GM21515 (cell line): ENCODE results near the gene COL10A1.

Experiments used
- ATAC-seq: cut with Tn5 transposase; IDR thresholded peaks from one replicate; pipeline ENCODE4 v1.9.1; 2021; ENCODE audit not compliant: unreplicated experiment

COL10A1 gene

DNA sequence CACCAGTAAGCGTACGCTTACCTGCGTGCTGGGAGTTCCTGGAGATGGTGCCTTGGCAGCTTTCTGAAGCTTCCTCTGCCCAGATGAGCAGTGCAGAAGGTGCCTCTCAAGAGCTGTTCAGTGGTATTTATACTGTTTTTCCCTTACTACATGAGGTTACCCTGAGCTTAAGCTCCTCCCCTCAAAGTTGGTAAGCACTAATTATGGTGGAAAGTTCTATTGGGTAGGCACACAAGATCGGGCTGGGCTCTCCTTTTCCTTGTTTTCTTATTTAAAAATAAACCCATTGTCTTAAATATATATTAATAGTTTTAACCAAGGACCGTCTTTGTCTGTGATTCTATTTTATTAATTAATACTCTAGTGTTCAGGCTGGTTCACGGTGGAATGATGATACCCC is at the start of gene COL10A1:
Gene COL10A1 (minus strand): TSS at position 101 of the 400 bp plus-strand sequence. CDS start 640 bp downstream, outside the sequence.
- no peak for ATAC-seq

- ATAC-seq: no peak
Observed at GRCh38 chr6:116175344-116175743, 49.4 kb upstream of the COL10A1 start.

DNA sequence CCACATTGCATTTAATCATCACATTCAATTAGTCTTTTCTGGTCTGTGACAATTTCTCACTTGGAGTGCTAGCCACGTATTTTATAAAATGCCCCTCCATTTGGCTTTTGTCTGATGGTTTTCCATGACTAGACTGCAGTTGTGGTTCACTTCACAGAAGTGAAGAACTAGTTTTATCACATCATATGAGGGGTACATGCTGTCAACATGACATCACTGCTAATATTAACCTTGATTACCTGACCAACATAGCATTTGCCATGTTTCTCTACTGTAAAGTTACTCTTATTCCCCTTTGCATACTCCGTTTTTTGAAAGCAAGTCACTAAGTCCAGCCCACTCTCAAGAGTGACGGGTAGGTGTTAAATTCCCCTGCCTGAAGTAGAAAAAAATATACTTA is 48.0 kb upstream of the COL10A1 start:
- ATAC-seq: no peak

DNA sequence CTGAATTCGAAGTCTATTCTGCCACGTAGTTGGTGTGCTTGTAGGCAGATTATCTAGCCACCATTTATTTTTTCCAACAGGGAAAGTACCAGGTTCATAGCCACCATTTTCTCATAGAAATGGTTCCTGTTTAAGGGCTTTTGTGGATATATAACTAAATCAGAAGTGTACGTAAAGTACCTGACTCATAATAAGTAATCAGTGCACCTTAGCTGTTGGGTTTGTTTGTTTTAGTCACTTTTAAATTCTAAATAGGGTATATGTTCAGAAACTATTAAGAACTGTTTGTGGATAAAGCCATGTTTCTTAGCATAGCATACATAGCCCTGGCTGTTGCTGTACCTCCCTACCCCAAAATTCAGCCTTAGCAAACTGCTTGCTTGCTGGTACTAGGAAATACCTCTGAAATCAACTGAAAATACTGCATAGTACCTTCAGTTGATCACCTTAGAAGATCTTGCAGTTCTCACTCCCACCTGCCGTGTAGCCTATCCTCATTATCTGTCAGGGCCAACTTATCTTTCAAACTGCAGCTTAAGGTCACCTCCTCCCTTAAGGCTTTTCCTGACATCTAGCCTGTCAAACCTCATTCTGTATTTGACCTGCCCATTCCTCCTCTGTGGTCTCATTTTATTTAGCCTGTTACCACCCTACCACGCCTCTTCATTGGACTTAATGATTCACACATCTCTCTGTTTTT is 44.6 kb upstream of the COL10A1 start:
- no peak for ATAC-seq

- ATAC-seq: no peak
Observed at GRCh38 chr6:116169880-116170279, 43.9 kb upstream of the COL10A1 start.

- ATAC-seq: no peak
Observed at GRCh38 chr6:116168148-116168547, 42.2 kb upstream of the COL10A1 start.

GRCh38 chr6:116166369-116166768 is 40.4 kb upstream of the COL10A1 start:
- no peak for ATAC-seq

DNA sequence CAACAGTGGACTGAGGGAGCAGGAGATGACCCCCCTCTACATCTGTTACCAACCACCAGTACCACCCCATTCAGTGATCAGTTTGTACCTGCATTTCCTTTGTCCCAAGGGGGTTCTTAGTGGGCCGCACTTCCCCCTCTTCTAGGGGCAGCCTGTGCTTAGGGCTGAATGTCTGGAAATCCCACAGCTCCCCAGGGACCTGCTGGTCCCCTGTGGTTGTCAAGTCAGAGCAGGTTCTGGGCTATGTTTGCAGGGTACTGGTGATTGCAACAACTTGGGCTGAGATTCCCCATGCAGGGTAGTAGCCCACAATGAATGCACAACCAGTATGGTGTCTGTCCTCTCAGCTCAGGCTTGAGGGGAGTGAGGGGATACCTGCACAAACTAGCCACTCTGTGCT is 39.7 kb upstream of the COL10A1 start:
- ATAC-seq: no peak

DNA sequence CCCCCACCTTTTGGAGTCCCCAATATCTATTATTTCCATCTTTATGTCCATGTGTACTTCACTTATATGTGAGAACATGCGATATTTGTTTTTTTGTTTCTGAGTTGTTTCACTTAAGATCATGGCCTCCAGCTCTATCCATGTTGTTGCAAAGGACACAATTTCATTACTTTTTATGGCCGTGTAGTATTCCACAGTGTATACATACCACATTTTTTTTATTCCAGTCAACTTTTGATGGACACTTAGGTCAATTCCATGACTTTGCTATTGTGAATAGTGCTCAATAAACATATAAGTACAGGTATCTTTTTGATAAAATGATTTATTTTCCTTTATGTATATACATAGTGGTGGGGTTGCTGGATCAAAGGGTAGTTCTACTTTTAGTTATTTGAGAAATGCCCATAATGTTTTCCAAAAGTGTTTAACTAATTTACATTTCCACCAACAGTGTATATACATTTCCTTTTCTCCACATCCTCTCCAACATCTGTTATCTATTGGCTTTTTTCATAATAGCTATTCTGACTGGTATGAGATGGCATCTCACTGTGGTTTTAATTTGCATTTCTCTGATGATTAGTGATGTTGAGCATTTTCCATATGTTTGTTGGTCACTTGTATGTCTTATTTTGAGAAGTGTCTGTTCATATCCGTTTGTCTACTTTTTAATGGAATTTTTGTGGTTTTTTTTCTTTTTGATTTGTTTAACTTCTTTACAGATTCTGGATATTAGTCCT is 34.0 kb upstream of the COL10A1 start:
- ATAC-seq: no peak

- ATAC-seq: no peak
Observed at GRCh38 chr6:116158641-116159040, 32.7 kb upstream of the COL10A1 start.

- no peak for ATAC-seq
Observed at GRCh38 chr6:116157391-116157790, 31.5 kb upstream of the COL10A1 start.

DNA sequence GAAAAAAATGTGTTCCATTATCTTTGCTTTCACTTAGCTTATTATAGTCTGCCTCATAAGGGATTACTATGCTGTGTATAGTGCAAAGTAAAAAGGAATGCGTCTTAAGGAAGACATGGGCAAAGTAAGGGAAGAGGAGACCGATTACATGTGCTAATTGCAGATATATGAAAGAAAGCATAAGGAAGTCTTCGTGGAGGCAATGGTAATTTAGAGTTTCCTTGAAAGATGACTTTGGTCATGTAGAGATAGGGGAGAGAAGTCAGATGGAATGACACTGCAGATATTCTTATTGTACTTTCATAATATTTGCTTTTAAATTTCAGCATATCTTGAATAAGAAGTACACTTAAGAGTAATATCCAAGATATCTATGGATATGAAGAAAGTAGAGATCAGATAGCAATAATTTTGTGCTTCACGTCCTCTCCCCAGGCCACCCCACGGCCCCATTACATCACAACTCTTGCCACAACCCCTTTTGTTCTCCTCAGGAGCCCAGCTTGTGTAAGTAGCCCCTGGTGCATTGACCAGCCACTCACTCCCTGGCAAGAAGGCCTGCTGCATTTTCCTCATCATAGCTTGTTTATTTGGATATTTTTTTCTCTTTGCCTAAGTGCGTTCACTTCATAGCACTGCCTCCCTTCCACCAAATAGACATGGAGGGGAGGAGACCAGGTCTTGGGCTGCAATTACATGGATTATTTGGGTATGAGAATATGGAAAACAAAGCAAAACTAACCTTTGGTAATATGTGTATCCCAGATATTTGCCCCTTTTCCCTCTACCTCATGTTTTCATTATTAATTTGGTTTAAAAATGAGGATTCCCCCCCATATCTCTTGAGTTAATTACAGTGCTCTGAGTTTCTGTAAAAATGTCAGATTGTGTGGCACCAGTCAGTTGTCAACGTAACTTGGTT is 30.7 kb upstream of the COL10A1 start:
- ATAC-seq: no peak

DNA sequence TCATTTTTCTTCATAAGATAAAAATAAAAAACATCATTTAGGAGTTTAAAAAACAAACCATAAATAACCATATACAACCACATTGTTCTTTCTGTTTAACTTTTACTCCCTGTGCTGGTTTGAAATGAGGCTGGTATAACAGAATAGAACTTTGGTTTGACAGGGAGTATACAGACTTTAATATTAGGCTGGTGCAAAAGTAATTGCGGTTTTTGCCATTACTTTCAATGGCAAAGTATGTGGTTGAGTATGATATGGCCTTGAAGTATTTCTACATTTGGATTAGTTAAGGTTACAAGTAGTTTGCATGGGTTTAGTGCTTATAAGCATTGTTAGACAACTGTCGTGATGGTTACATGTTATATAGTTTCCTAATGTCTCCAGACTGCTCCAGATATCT is 29.0 kb upstream of the COL10A1 start:
- ATAC-seq: no peak

- no peak for ATAC-seq
Observed at GRCh38 chr6:116152620-116153019, 26.7 kb upstream of the COL10A1 start.

- no peak for ATAC-seq
Observed at GRCh38 chr6:116145803-116146675, 20.1 kb upstream of the COL10A1 start.

DNA sequence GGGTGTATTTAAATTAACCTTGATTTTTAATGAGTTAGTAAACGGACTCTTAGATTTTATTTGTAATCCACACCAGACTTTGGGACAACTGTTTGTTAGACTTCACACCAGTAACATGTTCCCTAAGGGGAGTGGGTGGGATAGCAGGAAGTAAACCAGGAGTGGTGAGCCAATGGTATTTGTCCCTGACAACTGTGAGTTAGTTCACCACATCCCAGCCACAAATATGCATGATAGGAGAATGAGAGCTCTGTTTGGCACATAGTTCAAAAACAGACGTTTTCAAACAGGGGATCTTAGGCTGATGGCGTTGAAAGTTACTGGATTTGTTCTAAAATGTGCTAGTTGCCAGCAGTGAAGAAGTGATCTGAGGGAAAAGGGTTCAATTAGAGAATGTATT is 18.7 kb upstream of the COL10A1 start:
- no peak for ATAC-seq

DNA sequence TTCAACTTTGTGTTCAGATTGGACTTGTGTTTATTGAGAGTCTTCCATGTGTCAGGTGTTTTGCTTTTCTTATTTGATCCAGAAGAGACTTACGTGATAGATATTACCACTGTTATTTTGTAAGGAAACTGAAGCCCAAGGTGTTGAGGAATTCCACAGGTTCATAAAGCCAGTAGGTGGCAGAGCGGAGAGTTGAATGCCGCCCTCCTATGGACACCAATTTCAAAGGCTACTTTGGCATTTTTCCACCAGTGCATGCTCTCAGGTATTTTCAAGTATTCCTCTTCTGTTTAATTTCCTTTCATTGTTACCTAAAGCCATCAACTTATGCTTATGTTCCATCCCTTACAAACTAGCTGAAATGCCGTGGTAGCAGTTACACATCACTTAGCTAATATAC is 14.0 kb upstream of the COL10A1 start:
- no peak for ATAC-seq

- no peak for ATAC-seq
Observed at GRCh38 chr6:116136933-116137340, 11.0 kb upstream of the COL10A1 start.

DNA sequence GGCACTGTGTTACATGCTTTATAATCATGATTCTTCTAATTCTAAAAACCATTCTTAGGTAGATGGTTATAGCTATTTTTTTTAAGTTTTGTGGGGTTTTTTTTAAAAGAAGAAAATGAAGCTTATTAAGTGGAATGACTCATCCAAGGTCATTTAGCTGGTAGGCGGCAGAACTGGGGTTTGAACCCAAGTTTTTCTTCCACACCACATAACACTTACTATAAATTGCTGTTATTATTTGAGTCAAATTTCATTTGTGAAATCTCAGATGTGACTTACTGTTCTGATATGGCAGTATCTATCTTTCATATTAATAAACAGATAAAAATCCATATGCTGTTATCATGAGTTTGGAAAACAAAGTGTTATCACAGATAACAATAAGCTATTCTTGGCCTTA is 10.4 kb upstream of the COL10A1 start:
- ATAC-seq: no peak

DNA sequence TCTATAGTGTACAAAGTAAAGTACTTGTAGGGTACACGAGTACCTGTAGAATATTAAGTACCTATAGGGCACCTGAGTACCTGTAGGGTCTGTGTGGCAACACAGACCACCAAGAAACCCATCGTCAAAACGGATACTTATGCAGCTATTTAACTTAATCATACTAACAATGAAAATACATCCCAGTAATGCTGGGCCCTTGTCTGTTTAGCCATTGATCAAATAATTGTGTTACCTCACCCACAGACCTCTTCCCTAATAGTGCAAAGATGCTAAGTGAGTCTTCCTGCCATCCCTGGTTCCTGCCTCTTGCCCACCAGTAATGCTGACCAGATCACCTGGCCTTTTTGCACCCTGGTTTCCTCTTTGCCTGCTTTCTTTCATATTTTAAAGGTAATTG is 7.5 kb upstream of the COL10A1 start:
- ATAC-seq: no peak
